DMS 273 (cell line): ENCODE measurements around the gene TRMT2A.

Experiments used
- DNase-seq: peaks from one replicate; lab custom pipeline; 2025; ENCODE audit not compliant: unreplicated experiment; lab: John Stamatoyannopoulos, UW

TRMT2A gene

DNA sequence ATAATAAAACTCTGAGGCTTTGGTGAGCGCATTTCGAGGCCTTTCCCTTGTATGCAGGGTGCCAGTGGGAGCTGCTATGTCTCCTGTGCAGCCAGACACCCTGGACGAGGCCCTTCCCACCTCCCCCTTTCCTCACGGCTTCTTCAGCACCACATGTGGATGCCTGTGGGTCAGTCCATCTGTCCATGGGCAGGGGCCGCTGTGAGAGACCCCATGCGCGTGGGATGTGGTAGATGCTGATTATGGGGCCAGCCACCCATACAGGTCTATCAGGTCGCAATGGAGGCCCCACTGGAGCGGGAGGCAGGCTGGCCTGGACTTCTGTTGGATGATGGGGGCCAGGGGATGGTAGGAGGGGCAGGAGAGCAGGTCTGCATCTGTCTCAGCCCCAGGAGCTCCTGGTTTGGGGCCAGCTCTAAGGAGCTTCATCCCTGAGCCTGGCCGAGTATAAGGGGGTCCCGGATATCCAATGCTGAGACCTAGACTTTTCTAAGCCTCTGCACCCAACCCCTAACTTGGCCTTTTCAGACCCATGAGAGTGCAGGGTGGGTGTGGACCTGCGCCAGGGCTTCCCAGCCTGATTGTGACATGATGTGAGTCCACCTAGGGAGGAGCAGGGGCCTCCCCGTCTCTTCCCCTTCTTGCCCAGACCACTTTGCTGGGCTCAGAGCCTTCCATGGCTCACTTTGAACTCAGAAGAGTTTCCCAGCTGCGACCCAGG lies 51.0 kb downstream of the TRMT2A start:
- DNase-seq = no peak

GRCh38 chr22:20064545-20065262 lies 52.3 kb downstream of the TRMT2A start:
- DNase-seq = no peak

GRCh38 chr22:20064140-20064480 lies 52.9 kb downstream of the TRMT2A start:
- no peak for DNase-seq

DNA sequence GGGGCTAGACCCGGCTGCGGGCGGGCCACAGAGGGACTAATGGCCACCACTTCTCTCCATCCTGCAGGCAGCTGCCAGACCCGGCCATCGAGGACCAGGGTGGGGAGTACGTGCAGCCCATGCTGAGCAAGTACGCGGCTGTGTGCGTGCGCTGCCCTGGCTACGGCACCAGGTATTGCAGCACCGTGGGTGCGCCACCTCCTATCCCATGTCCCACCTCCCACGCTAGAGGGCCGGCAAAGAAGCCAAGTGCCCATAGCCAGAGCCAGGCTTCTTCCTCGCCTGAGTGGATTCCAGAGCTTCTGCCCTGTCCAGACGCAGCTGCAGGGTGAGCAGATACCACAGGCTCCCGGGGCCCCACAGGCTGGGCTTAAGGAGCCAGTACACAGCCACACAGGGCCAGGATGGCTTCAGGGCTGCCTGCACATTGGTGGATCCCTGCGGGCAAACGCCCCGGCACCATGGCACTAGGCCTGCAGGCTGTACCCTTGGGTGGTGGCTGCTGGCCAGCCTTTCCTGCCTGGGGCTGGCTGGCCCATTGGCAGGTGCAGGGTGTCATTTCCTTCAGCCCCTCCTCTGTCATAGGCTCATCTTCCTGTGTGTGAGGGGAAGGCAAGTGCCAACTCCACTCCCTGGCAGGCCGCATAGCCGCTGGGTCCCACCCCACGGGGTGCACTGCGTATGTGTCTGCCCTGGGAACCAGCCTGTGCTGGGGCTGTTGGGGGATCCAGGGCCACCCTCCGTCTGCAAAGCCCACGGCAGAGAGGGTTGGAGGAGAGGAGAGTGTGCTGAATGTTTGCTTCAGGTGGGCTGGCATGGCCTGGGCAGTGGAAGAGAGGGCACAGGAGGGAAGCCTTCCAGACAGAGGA lies 53.5 kb downstream of the TRMT2A start:
- no peak for DNase-seq

GRCh38 chr22:20062766-20063083 lies 54.3 kb downstream of the TRMT2A start:
- no peak for DNase-seq

DNA sequence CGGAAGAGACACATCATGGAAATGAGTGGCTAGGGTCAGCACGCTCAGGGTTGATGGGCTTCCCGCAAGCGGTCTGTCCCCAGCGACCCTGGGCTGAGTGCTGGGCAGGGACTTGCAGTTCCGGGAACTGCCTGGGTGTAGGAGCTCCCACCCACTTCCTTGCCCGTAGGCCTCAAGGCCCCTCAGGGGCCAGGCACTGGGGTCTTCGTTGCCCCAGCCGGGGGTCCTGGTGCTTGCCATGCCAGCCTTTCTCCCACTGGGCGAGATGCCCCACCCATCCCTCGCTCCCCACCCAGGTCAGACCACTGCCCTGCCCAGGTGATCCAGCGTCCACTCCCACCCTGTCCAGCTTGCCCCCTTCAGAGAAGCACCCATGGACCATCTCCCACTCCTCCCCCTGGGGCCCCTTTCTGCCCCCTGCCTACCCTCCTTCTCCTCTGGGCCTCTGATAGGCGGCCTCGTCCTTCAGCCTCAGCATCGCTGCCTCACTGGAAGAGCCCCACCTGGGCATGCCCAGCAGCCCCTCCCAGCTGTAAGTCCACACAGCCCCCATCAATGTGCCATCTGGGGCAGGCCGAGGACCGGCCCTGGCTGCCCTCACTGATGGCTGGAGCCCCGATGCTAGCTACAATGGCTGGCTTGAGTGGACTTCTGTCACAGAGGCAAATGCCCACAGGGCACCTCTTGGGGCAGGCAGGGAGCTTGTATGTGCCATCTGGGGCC lies 54.8 kb downstream of the TRMT2A start:
- DNase-seq = no peak
